GM12801 (cell line): ENCODE data around the gene ILDR1.

Experiments
- TF ChIP-seq, protein P1 (sequence below): IDR thresholded peaks from one replicate; pipeline ENCODE4 v1.5.1; 2011; ENCODE audit warnings: control low read depth; ENCODE audit not compliant: insufficient read length; ENCODE audit errors: extremely low read depth

Gene ILDR1

DNA sequence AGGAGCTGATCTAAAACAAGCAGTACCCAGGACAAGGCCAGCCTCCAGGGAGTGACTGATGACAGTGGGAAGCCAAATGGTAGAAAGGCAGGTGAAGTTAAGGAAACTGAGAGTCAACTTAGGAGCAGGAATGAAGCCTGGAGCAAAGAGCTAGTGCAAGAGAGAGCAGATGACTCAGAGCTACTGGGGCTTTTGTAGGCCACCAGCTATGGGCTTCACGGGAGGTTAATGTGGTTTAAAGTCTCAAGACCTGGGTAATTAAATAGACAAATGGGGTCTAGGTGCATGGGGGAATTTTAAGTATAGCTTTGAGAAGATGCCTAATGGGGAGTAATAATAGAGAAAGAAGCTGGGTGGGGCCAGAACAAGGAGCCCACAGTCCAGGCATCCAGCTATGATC is 36.2 kb upstream of the ILDR1 start:
- TF ChIP-seq, protein P1, sequence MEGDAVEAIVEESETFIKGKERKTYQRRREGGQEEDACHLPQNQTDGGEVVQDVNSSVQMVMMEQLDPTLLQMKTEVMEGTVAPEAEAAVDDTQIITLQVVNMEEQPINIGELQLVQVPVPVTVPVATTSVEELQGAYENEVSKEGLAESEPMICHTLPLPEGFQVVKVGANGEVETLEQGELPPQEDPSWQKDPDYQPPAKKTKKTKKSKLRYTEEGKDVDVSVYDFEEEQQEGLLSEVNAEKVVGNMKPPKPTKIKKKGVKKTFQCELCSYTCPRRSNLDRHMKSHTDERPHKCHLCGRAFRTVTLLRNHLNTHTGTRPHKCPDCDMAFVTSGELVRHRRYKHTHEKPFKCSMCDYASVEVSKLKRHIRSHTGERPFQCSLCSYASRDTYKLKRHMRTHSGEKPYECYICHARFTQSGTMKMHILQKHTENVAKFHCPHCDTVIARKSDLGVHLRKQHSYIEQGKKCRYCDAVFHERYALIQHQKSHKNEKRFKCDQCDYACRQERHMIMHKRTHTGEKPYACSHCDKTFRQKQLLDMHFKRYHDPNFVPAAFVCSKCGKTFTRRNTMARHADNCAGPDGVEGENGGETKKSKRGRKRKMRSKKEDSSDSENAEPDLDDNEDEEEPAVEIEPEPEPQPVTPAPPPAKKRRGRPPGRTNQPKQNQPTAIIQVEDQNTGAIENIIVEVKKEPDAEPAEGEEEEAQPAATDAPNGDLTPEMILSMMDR: no peak

DNA sequence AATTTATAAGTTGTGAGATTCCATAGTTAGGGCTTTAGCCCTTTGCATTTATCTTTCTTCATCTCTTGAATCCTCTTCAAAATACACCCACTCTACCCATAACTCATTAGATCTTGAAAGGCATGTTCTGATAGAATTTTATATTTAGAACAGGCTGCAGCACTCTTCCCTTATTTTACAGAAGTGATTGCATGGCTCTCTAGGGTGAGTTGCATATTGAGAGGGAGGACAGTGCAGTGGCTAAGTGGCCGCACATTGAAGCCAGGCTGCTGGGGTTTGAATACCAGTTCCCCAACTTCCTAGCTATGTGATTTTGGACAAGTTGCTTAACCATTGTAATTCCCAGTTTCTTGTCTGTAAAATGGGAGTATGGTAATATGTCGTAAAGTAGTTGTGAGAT is 35.6 kb upstream of the ILDR1 start:
- TF ChIP-seq, protein P1: no peak

DNA sequence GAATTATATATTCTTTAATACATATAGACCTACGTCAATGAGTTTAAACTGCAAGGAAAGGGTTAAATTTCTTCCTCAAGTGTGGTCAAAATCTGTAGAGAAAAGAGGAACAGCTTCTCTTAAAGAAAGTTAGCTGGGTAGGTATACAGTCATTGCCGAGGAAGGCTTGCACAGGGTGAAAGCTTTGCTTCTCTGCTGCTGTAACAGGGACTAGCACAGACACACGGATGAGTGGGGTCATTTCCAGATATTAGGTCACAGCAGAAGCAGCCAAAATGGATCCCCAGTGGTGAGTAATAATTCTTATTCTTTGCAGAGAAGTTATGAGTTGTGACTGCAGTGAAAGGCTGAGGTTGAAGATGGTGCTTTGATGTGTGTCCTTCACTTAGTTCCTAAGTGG is 33.2 kb upstream of the ILDR1 start, which contains the start of gene CD86:
Gene CD86 (plus strand): TSS at position 148 of the 400 bp plus-strand sequence. CDS start 128 bp downstream, at position 276.
- TF ChIP-seq, protein P1: no peak

DNA sequence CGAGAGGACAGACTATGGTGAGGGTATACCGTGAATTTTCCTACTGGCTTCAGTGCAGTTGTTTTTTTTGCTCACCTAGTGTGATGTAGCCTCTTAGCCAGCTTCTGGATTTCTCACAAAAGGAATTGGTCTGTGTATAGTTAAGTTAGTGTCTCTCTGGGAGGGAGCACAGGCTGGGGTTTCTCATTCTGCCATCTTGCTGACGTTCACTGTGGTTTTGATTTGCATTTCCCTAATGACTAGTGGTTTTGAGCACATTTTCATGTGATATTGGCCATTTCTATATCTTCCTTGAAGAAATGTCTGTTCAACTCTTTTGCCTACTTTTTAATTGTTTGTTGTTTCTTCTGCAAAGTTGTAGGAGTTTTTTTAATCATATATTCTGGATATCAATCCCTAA is 30.9 kb upstream of the ILDR1 start:
- TF ChIP-seq, protein P1: no peak

DNA sequence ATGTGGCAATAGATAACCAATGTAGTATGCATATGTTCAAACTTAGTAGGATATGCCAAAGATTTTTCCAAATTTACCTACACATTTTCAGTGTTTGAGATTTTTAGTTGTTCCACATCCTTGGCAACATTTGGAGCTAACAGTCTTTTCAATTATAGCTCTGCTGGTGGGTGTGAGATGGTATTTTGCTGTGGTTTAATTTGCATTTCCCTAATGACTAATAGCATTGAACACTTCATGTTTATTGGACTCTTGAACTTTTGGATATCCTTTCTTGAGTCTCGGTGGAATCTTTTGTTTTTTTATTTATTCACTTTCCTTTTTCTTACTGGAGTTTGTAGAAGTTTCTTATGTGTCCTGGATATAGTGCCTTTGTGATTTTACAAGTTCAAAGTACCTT is 11.0 kb upstream of the ILDR1 start:
- TF ChIP-seq, protein P1: no peak

DNA sequence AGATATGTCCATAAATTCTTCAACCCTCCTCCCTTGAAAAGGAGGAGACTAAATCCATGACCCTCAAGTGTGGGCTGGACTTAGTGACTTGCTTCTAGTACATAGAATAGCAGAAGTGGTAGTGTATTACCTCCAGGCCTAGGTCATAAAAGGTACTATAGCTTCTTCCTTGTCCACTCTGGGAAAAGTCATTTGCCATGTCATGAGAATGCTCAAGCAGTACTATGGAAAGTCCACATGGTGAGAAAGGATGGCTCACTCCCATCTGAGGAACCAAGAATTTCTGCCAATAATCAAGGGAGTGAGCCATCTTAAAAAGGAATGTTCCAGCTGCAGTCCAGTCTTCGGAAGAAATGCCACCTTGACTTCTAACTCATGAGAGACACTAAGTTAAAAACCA is 10.5 kb upstream of the ILDR1 start:
- TF ChIP-seq, protein P1: no peak

DNA sequence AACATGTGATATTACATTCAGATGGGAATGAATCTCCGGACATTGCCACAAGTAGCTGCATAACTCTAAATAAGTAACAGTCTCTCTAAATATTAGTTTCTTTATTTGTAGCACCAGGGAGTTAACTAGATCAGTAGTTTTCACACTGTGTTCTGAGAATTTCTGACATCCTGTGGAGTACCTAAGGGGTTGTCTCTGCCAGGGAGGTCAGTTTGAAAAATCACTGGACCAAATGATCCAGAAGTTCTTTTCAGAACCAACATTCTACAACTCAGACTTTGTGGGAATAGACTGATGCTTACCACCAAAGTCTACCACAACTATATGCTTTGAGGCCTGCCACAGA is 9.0 kb upstream of the ILDR1 start:
- TF ChIP-seq, protein P1: no peak
